HG02938 (cell line): ENCODE data around the gene MAGI1.

ENCODE experiments used
- ATAC-seq: cut with Tn5 transposase; IDR thresholded peaks from one replicate; pipeline ENCODE4 v1.9.1; 2021; ENCODE audit warnings: mild to moderate bottlenecking, moderate library complexity; ENCODE audit not compliant: unreplicated experiment

Gene MAGI1

DNA sequence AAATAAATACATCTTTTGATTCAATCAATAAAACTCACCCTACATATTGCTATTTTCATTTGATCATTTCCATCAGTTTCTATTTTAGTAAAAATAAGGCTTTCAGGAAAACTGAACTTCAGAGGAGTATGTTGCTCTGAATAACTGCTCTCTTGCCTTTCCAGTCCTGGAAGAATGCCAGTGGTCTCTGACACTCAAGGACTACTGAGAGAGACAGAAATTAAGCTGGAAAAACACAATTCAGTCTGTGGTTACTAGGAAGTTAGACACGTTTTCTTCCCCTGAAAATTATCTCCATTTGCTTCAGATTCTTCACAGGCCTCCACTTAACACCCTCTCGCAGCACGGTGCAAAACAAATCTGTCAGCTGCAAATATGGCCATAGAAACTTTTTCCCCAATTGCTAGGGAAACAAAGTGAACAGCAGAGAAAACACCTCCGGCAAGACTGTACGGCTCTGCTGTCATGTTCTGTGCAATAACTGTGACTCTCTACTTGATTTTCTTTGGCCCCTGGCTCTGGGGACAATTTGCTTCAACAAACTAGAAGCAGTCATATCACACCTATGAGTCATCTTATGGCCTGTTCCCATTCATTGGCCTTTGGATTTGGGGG is 353.0 kb downstream of the MAGI1 start:
- no peak for ATAC-seq

- ATAC-seq: no peak
Observed at GRCh38 chr3:65678516-65678915, 360.2 kb downstream of the MAGI1 start.

GRCh38 chr3:65677486-65678010 is 361.2 kb downstream of the MAGI1 start:
- no peak for ATAC-seq

DNA sequence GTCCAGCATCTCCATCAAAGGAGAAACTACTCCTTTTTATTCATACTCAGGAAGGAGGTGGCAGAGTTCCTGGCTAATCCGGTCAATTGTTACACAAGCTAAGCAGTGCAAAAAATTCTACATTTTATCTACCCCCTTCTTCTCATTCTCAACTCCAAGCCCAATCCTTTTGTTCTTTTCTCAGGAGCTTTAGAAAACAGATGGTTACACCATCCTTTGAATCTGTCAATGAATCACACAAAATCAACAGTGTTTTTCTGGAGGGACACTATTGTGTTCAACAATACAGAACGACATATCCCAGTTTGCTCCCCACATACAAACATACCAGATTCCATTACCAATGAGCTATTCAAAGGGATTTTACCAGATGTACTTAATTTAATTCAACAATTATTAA is 362.1 kb downstream of the MAGI1 start:
- ATAC-seq: no peak

DNA sequence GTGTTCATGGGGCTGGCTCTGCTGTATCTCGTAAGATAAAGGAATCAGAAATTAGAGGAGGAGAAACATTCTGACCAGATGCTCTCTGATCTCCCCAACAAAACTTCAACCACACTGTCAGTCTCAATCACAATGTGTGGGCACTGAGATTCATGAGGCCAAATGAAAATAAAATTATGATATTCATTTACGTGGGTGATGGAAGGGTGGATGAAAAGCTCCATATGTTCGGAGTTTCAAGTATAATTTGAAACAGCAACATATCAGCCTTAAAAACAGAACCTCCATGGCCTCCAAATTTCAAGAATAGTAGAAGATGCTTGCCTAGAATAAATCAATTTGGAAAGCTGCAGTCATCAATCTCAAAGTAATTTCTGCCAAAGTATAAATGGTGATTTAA is 363.7 kb downstream of the MAGI1 start:
- no peak for ATAC-seq

- ATAC-seq: no peak
Observed at GRCh38 chr3:65674226-65674625, 364.5 kb downstream of the MAGI1 start.

DNA sequence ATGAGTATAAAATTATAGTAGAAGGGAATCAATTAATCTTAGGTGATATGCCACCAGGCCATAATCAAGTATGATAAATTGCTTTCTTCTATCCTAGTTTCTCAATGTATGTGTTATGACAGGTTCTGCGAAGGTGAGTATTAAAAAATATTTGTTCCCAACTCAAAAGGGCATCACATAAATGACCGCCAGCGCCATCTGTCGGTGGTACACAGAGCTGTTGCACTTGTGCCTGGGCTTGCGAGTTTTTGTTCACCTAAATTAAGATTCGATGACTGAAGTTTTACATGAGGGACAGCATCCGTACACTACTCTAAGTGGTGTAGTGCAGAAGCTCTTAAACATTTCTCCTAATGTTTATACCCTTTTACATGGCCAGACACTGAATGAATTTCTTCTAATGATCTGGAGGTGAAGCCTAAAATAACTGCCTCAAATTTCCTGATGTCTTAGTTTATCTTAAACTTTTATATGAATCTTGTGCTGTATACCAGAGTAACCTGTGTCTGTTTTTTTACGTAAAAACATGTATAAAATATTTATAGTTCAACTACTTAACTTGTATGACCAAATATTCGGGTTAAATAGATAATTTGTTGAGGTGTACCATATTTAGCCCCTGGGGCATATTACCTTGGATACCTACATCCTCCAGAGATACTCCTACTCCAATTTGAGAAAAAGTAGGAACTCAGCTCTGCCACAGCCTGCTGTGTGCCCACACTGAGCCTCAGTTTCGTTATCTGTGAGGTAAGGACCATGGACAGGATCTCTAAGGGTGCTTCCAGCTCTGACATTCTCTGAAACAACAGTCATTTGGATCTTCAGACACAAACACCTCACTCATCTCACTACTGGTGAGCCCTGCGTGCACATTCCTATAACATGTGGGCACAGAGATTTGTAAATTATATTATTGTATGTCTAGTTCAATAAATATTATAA is 365.6 kb downstream of the MAGI1 start:
- ATAC-seq: no peak

DNA sequence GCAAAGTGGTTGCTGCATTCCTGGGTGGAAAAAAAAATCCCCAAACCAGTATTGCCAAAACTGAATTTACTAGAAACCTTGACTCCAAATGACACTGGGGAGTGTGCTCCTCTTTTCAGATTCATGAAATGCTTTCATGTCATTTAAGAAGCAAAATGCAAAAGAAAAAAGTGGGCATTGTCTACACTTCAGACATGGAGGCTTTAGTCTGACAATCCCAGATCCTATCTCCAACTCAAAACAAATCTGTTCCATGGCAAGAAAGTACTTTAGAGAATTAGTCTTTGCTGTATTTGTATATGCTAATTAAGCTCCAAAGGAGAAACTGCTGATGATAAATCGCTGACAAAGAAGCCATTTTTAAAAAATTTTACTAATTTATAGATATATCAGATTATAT is 366.7 kb downstream of the MAGI1 start:
- ATAC-seq: no peak

DNA sequence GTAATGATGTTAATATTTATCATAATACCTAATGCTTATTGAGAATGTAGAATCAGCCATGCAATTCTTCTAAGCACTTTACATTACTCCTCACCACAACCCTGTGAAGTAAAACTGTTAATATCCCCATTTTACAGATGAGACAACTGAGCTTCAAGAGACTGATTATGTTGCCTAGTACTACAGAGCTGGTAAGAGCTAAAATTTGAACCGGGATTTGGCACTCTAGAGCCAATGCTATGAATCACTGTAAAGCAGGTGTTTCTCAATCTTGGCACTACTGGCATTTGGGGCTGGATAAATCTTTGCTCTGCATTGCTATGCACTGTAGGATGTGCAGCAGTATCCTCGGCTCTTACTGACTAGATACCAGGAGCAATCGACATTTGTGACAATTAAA is 367.7 kb downstream of the MAGI1 start:
- no peak for ATAC-seq

DNA sequence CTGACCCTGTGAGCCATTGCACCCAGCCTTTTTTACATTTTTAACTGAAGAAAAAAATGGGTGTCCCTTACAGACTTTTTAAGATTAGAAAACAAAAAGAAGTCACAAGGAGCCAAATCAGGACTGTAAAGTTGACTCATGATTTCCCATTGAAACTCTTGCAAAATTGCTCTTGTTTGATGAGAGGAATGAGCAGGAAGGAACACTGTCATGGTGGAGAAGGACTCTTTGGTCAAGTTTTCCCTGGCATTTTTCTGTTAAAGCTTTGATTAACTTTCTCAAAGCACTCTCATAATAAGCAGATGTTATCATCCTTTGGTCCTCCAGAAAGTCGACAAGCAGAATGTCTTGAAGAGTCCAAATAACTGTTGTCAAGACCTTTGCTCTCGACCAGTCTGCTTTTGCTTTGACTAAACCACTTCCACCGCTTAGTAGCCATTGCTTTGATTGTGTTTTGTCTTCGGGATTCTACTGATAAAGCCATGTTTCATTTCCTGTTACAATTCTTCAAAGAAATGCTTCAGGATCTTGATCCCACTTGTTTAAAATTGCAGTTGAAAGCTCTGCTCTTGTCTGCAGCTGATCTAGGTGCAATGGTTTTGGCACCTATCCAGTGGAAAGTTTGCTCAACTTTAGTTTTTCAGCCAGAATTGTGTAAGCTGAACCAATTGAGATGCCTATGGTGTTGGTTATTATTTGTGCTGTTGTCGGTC is 369.4 kb downstream of the MAGI1 start:
- ATAC-seq: no peak

GRCh38 chr3:65667963-65668362 is 370.8 kb downstream of the MAGI1 start:
- ATAC-seq: no peak

GRCh38 chr3:65666448-65667091 is 372.1 kb downstream of the MAGI1 start:
- no peak for ATAC-seq

DNA sequence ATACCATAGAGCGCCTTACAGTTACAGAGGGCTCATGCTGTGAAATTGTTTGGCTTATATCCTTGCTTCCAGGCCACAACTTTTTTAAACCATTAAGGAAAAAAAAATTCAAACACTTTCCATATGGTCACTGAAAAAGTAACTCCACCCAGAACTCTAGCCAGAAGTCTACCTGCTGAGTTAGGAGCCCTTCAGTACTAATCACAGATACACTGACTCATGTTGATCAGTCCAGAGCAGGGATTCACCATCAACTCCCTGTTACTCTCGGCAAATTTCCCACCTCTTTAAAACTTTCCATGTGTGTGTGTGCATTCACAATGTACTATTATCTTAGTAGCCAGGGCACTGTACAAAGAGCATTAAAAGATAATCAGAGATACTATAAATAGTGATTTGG is 372.8 kb downstream of the MAGI1 start:
- ATAC-seq: no peak

DNA sequence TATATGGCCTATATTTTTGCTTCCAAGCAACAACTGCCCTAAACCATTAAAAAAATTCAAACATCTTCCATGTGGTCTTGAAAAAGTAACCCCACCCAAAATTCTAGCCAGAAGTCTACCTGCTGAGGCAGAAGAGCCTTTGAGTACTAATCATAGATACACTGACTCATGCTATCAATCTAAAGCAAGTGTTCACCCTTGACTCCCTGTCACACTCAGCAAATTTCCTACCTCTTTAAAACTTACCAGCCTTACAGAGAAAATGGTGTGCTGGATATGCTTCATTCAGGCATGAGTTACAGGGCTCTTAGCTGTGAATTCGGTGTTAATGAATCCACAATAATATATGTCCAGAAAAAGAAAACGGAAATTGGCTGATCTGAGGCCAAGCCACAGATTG is 373.8 kb downstream of the MAGI1 start:
- ATAC-seq: no peak

DNA sequence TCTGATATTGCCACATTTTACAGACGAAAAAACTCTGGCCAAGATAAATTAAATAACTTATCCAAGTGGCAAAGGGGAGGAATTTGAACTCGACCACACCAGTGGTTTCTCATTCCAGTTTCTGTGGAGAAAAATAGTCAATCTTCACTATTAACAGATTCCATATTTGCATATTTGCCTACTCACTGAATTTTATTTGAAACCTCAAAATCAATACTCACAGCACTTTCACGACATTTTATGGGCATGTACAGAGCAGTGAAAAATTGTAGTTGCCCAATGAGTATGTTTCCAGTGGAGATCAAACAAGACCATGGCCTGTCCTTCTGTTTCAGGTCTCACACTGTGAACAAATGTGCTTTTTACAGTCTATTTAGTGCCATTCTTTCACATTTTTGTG is 374.3 kb downstream of the MAGI1 start:
- no peak for ATAC-seq

GRCh38 chr3:65662095-65662494 is 376.6 kb downstream of the MAGI1 start:
- no peak for ATAC-seq

DNA sequence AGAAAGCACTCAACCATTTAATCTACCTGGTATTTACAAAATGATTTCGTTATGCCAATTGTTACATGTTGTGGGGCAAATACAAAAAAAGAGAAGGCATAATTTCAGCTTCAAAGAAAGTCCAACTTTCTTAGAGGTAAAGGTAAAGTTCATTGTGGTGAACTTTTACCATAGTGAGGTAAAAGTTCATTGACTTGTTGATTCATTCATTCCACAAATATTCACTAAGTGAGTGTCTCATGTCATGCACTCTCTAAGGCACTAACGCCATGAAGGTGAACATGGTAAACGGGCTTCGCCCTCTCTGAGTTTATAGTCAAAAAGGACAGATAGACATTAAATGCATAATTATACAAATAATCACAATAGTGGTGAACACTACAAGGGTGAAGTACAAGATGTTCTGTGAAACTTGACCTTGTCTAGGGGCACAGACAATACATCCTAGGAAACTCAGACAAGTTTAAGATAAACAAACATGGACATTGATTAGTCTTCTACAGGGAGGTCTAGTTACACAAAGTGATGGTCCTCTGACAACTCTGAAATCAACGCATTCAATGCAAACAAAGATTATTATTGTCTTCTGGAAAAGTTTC is 378.6 kb downstream of the MAGI1 start:
- ATAC-seq: no peak

DNA sequence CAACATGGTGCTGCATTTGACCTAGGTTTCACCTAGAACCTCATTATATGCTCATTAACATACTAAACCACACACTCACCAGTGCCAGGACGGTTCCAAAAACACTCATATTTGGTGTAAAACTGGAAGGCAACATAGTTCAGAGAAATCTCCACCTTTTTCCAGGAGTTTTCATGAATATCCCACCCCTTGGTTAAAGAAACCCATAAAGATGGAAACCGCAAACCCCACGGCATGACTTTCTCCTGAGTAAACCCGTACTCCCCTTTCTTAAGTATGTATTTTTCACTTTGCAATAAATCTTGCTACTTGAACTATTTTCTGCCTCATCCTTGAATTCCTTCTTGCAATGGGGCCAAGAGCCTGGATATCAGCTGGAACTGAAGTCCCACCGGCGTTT is 379.3 kb downstream of the MAGI1 start:
- ATAC-seq: no peak

DNA sequence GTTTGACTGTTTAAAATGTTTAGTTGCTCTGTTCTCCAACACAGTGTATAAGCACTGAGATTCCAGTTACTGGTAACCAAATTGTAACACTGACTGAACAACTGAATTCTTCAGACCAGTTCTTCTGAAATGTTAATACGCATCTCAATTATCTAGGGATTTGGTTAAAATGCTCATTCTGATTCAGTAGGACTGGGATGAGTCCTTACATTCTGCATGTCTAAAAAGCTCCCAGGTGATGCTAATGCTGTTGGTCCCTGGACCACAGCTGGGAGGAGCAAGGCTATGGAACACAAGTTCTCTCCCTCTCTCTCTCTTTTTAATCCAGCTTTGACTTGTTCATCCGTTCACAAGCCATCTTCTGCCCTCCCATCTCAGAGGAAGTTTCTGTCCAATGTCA is 380.3 kb downstream of the MAGI1 start:
- no peak for ATAC-seq

DNA sequence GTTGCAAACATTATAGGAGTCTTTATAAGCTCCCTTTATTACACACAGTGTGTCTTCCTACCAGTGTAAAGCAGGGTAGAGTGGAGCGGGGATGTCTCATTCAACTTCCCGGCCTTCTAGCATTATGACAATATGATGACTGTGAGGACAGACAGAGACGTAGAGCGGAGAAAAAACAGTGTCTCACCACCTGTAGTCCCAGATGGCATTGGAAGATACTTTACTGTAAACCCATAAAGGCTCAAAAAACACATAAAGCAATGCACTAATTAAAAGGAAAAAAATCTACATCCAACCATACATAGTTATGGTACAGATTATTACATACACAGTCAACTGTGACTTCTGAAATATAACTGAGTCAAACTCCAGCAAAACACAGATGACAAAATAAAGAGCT is 383.7 kb downstream of the MAGI1 start:
- no peak for ATAC-seq

- ATAC-seq: no peak
Observed at GRCh38 chr3:65653731-65654130, 385.0 kb downstream of the MAGI1 start.
